ENCODE results near the gene CTNNA2.

Gene CTNNA2

DNA sequence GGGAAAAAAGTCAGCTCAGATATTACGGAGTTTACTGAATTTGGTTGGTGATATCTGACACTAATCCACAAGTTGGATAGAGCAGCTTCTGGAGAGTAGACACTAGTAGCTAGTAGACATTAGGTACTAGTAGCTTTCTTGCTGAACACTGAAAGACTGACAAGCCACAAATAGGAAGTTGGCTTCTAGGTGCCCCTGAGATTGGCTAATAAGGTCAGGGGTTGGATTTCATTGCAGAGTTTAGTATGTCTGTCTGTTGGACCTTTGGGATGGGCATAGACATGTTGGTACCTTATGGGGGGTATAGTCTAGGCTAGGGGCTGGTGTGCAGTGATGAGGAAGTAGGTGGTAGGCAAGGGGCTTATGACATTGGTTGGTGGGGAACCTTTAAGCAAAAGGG is 956.6 kb downstream of the CTNNA2 start:
- H3K4me3 ChIP-seq (ENCODE audit: low read length in 2 of 2): no peak overlapping the region
- no peak overlapping the region for H3K9ac ChIP-seq (ENCODE audit: low read depth, low read length, poor library complexity)
- WGBS, 2 donors (ENCODE audit: extremely low coverage in 2 of 2, insufficient read length in 2 of 2, insufficient replicate concordance in 1 of 2): no CpG with 5 or more reads among the region's 1 CpG

DNA sequence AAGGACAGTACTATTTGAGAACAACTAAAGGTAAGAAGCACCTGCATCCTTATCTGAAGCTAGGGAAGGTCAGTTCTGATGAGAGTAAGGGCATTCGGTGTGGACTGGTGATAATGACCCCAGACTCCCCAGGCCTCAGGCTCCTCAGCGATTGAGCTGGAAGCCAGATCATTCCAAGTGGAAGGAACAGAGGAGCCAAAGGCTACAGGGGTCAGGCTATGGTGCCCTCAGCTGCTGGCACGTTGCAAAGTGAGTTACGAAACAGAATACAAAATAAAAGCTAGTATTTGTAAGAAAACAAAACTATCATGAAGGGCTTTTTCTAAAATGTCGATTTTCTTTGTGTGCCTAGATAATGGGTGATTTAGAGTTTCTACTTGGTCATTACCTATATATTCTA is 960.2 kb downstream of the CTNNA2 start:
- Histone ChIP-seq H3K4me3 (ENCODE audit: low read length in 2 of 2) (no peak overlapping the region), H3K9me3 (replicated peaks in 1 of 2; ENCODE audit: control insufficient read depth in 2 of 2, insufficient read depth in 1 of 2, low read depth in 1 of 2, low read length in 2 of 2) (no peaks in the 10 kb centered on the region), H2BK120ac (ENCODE audit: low read depth, low read length) (no peak overlapping the region), H3K27ac (replicated peaks; ENCODE audit: low read length) (no peak overlapping the region), H3K4me1 (ENCODE audit: control insufficient read depth in 2 of 2, insufficient read depth in 1 of 2, low read depth in 1 of 2, low read length in 2 of 2) (no peaks in the 10 kb centered on the region), H3K27me3 (ENCODE audit: control insufficient read depth in 3 of 3, insufficient read depth in 3 of 3, low read depth in 1 of 3, low read length in 3 of 3) (no peaks in the 10 kb centered on the region), H3K4me2 (ENCODE audit: insufficient read depth, low read length, poor library complexity, severe bottlenecking) (no peak overlapping the region), H2AFZ (ENCODE audit: low read length) (no peak overlapping the region), H2BK12ac (ENCODE audit: low read length) (no peak overlapping the region), H3K4ac (ENCODE audit: low read length) (no peak overlapping the region), H3K9ac (ENCODE audit: low read depth, low read length, poor library complexity) (no peak overlapping the region), H4K91ac (ENCODE audit: low read depth, low read length, poor library complexity) (no peak overlapping the region), H2AK5ac (ENCODE audit: low read depth, low read length) (no peak overlapping the region), H4K8ac (ENCODE audit: low read depth, low read length) (no peak overlapping the region), H3K14ac (ENCODE audit: low read length) (no peak overlapping the region), H3K23ac (ENCODE audit: low read depth, low read length, poor library complexity) (no peak overlapping the region), H2BK5ac (ENCODE audit: low read length) (no peak overlapping the region), H3K79me1 (ENCODE audit: low read depth, low read length) (no peaks in the 10 kb centered on the region), H2BK15ac (ENCODE audit: low read length) (no peak overlapping the region), H3K18ac (ENCODE audit: low read length) (no peak overlapping the region), H3K36me3 (replicated peaks in 1 of 2; ENCODE audit: control insufficient read depth in 2 of 2, insufficient read depth in 2 of 2, low read length in 2 of 2) (no peaks in the 10 kb centered on the region)
- no CpG with 5 or more reads among the region's 5 CpGs for WGBS, 2 donors (ENCODE audit: extremely low coverage in 2 of 2, insufficient read length in 2 of 2, insufficient replicate concordance in 1 of 2)
- no peak for DNase-seq (ENCODE audit: low spot score)

More for the DNA sequence above, 956.6 kb downstream of the CTNNA2 start:
- no peak overlapping the region for H3K4ac ChIP-seq (ENCODE audit: low read length)
- no peak overlapping the region for H2BK120ac ChIP-seq (ENCODE audit: low read depth, low read length)
- H2AFZ ChIP-seq (ENCODE audit: low read length): no peak overlapping the region
- no peaks in the 10 kb centered on the region for H3K27me3 ChIP-seq (ENCODE audit: control insufficient read depth in 3 of 3, insufficient read depth in 3 of 3, low read depth in 1 of 3, low read length in 3 of 3)
- H3K18ac ChIP-seq (ENCODE audit: low read length): no peak overlapping the region
- H3K9me3 ChIP-seq (replicated peaks in 1 of 2; ENCODE audit: control insufficient read depth in 2 of 2, insufficient read depth in 1 of 2, low read depth in 1 of 2, low read length in 2 of 2): no peaks in the 10 kb centered on the region
- H2BK12ac ChIP-seq (ENCODE audit: low read length): no peak overlapping the region
- H3K23ac ChIP-seq (ENCODE audit: low read depth, low read length, poor library complexity): no peak overlapping the region
- no peak overlapping the region for H2BK5ac ChIP-seq (ENCODE audit: low read length)
- DNase-seq (ENCODE audit: low spot score): no peak
- H4K8ac ChIP-seq (ENCODE audit: low read depth, low read length): no peak overlapping the region
- H3K36me3 ChIP-seq (replicated peaks in 1 of 2; ENCODE audit: control insufficient read depth in 2 of 2, insufficient read depth in 2 of 2, low read length in 2 of 2): no peaks in the 10 kb centered on the region
- H4K91ac ChIP-seq (ENCODE audit: low read depth, low read length, poor library complexity): no peak overlapping the region
- H3K27ac ChIP-seq (replicated peaks; ENCODE audit: low read length): no peak overlapping the region
- no peak overlapping the region for H2AK5ac ChIP-seq (ENCODE audit: low read depth, low read length)
- no peaks in the 10 kb centered on the region for H3K79me1 ChIP-seq (ENCODE audit: low read depth, low read length)
- H2BK15ac ChIP-seq (ENCODE audit: low read length): no peak overlapping the region
- no peaks in the 10 kb centered on the region for H3K4me1 ChIP-seq (ENCODE audit: control insufficient read depth in 2 of 2, insufficient read depth in 1 of 2, low read depth in 1 of 2, low read length in 2 of 2)
- no peak overlapping the region for H3K4me2 ChIP-seq (ENCODE audit: insufficient read depth, low read length, poor library complexity, severe bottlenecking)
- no peak overlapping the region for H3K14ac ChIP-seq (ENCODE audit: low read length)

DNA sequence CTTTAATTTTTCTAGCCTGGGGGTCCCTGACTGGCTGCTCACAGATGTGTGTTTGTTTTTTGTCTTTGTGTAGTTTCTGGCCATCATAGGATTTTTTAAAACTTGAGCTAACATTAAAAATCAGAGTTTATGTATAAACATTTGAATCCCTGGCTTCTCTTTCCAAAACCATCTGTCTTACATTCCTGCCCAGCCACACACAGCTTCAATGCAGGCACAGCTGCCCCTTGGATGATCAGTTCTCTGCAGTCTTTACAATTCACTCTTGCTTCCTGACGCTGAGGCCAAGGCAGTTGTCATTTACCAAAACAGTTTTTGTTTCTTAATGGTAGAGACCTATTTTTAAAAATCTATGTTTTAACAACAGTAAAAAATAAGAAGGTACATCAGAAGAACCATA is 960.9 kb downstream of the CTNNA2 start:
- no peaks in the 10 kb centered on the region for H3K79me1 ChIP-seq (ENCODE audit: low read depth, low read length)
- no CpG with 5 or more reads among the region's 1 CpG for WGBS, 2 donors (ENCODE audit: extremely low coverage in 2 of 2, insufficient read length in 2 of 2, insufficient replicate concordance in 1 of 2)
- H3K9ac ChIP-seq (ENCODE audit: low read depth, low read length, poor library complexity): peak overlapping the region; percentile 45
- no peaks in the 10 kb centered on the region for H3K27me3 ChIP-seq (ENCODE audit: control insufficient read depth in 3 of 3, insufficient read depth in 3 of 3, low read depth in 1 of 3, low read length in 3 of 3)
- no peak overlapping the region for H2BK15ac ChIP-seq (ENCODE audit: low read length)
- no peak overlapping the region for H3K4me3 ChIP-seq (ENCODE audit: low read length in 2 of 2)
- H2BK5ac ChIP-seq (ENCODE audit: low read length): no peak overlapping the region
- no peaks in the 10 kb centered on the region for H3K4me1 ChIP-seq (ENCODE audit: control insufficient read depth in 2 of 2, insufficient read depth in 1 of 2, low read depth in 1 of 2, low read length in 2 of 2)
- no peak overlapping the region for H4K91ac ChIP-seq (ENCODE audit: low read depth, low read length, poor library complexity)
- H3K14ac ChIP-seq (ENCODE audit: low read length): no peak overlapping the region
- H4K8ac ChIP-seq (ENCODE audit: low read depth, low read length): no peak overlapping the region
- no peak overlapping the region for H3K27ac ChIP-seq (replicated peaks; ENCODE audit: low read length)
- no peak for DNase-seq (ENCODE audit: low spot score)
- H3K4ac ChIP-seq (ENCODE audit: low read length): no peak overlapping the region
- H3K36me3 ChIP-seq (replicated peaks in 1 of 2; ENCODE audit: control insufficient read depth in 2 of 2, insufficient read depth in 2 of 2, low read length in 2 of 2): no peaks in the 10 kb centered on the region
- no peak overlapping the region for H3K4me2 ChIP-seq (ENCODE audit: insufficient read depth, low read length, poor library complexity, severe bottlenecking)
- no peak overlapping the region for H3K23ac ChIP-seq (ENCODE audit: low read depth, low read length, poor library complexity)
- no peak overlapping the region for H2BK120ac ChIP-seq (ENCODE audit: low read depth, low read length)
- no peak overlapping the region for H2BK12ac ChIP-seq (ENCODE audit: low read length)
- no peaks in the 10 kb centered on the region for H3K9me3 ChIP-seq (replicated peaks in 1 of 2; ENCODE audit: control insufficient read depth in 2 of 2, insufficient read depth in 1 of 2, low read depth in 1 of 2, low read length in 2 of 2)
- no peak overlapping the region for H2AK5ac ChIP-seq (ENCODE audit: low read depth, low read length)
- no peak overlapping the region for H2AFZ ChIP-seq (ENCODE audit: low read length)
- H3K18ac ChIP-seq (ENCODE audit: low read length): no peak overlapping the region

DNA sequence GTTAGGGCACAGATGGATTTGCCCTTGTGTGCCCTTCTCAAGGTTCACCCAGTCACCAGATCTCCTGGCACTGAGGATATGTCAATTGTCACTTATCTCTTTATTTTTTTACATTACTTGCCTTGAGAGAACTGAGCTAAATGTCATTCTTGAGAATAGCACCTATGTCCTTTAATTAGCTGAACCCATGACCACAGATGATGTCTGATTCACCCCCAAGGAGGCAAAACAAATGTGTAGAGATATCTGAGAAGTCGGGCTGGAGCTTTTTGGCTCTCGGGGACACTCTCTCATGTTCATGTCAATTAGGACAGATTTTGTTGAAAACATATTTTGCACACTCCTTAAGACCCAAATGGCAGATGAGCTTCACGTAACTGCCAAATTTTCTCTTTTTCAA is 963.1 kb downstream of the CTNNA2 start:
- Histone ChIP-seq H3K27me3 (ENCODE audit: control insufficient read depth in 3 of 3, insufficient read depth in 3 of 3, low read depth in 1 of 3, low read length in 3 of 3) (no peaks in the 10 kb centered on the region), H4K8ac (ENCODE audit: low read depth, low read length) (no peak overlapping the region), H2AK5ac (ENCODE audit: low read depth, low read length) (no peak overlapping the region), H3K27ac (replicated peaks; ENCODE audit: low read length) (no peak overlapping the region), H3K4me2 (ENCODE audit: insufficient read depth, low read length, poor library complexity, severe bottlenecking) (no peak overlapping the region), H2BK15ac (ENCODE audit: low read length) (no peak overlapping the region), H3K23ac (ENCODE audit: low read depth, low read length, poor library complexity) (no peak overlapping the region), H2BK12ac (ENCODE audit: low read length) (no peak overlapping the region), H3K36me3 (replicated peaks in 1 of 2; ENCODE audit: control insufficient read depth in 2 of 2, insufficient read depth in 2 of 2, low read length in 2 of 2) (no peaks in the 10 kb centered on the region), H3K4me3 (ENCODE audit: low read length in 2 of 2) (no peak overlapping the region), H3K4me1 (ENCODE audit: control insufficient read depth in 2 of 2, insufficient read depth in 1 of 2, low read depth in 1 of 2, low read length in 2 of 2) (no peaks in the 10 kb centered on the region), H2AFZ (ENCODE audit: low read length) (no peak overlapping the region), H3K4ac (ENCODE audit: low read length) (no peak overlapping the region), H2BK5ac (ENCODE audit: low read length) (no peak overlapping the region), H3K79me1 (ENCODE audit: low read depth, low read length) (no peaks in the 10 kb centered on the region), H3K18ac (ENCODE audit: low read length) (no peak overlapping the region), H3K14ac (ENCODE audit: low read length) (no peak overlapping the region), H3K9ac (ENCODE audit: low read depth, low read length, poor library complexity) (no peak overlapping the region), H4K91ac (ENCODE audit: low read depth, low read length, poor library complexity) (no peak overlapping the region), H2BK120ac (ENCODE audit: low read depth, low read length) (no peak overlapping the region), H3K9me3 (replicated peaks in 1 of 2; ENCODE audit: control insufficient read depth in 2 of 2, insufficient read depth in 1 of 2, low read depth in 1 of 2, low read length in 2 of 2) (no peaks in the 10 kb centered on the region)
- no peak for DNase-seq (ENCODE audit: low spot score)
- no CpG with 5 or more reads among the region's 3 CpGs for WGBS, 2 donors (ENCODE audit: extremely low coverage in 2 of 2, insufficient read length in 2 of 2, insufficient replicate concordance in 1 of 2)
